Neural progenitor cell (in vitro differentiated cells): Measurements from ENCODE around the gene USP48. TPM values are rescaled to one million over a fixed set of nuclear protein-coding genes. Genes with fewer than 3 reads are reported as not detected.

Experiments
- DNase-seq: peaks from one replicate; pipeline ENCODE4 v3.0.0-alpha.2; 2016; ENCODE audit warnings: low spot score
- H2AFZ ChIP-seq: fragments of 200-600 bp; sonication (generic); replicated peaks from 2 replicates; pipeline ENCODE4 v1.6.1; 2016; ENCODE audit warnings: antibody characterized with exemption
- H3F3A ChIP-seq: fragments of 200-600 bp; sonication (generic); 2 replicates; pipeline ENCODE4 v1.6.1; 2016; ENCODE audit warnings: antibody characterized with exemption, low read depth
- H3K27ac ChIP-seq: fragments of 200-600 bp; sonication (generic); 2 replicates; pipeline ENCODE4 v1.5.1; 2016; ENCODE audit warnings: mild to moderate bottlenecking
- H3K27me3 ChIP-seq: fragments of 200-600 bp; sonication (generic); 2 replicates; pipeline ENCODE4 v1.6.1; 2016; ENCODE audit warnings: mild to moderate bottlenecking, moderate library complexity
- H3K36me3 ChIP-seq: fragments of 200-600 bp; sonication (generic); 2 replicates; pipeline ENCODE4 v1.5.1; 2016
- H3K4me1 ChIP-seq: fragments of 200-600 bp; sonication (generic); 2 replicates; pipeline ENCODE4 v1.6.1; 2016; ENCODE audit warnings: mixed run types
- H3K4me2 ChIP-seq: fragments of 200-600 bp; sonication (generic); 2 replicates; pipeline ENCODE4 v1.6.1; 2016
- H3K4me3 ChIP-seq: fragments of 200-600 bp; sonication (generic); 2 replicates; pipeline ENCODE4 v1.5.1; 2016
- H3K79me2 ChIP-seq: fragments of 200-600 bp; sonication (generic); 2 replicates; pipeline ENCODE4 v1.6.1; 2016; ENCODE audit warnings: low read depth
- H3K9ac ChIP-seq: fragments of 200-600 bp; sonication (generic); 2 replicates; pipeline ENCODE4 v1.6.1; 2016
- H3K9me3 ChIP-seq: fragments of 200-600 bp; sonication (generic); 2 replicates; pipeline ENCODE4 v1.5.1; 2016; ENCODE audit warnings: low read depth
- H4K20me1 ChIP-seq: fragments of 200-600 bp; sonication (generic); 2 replicates; pipeline ENCODE4 v1.6.1; 2016; ENCODE audit warnings: low read depth
- H3K27ac Mint-ChIP-seq: 3 replicates; pipeline ENCODE4 v1.8.0; 2021; ENCODE audit warnings: mixed read lengths
- H3K27me3 Mint-ChIP-seq: 2 replicates; pipeline ENCODE4 v1.8.0; 2022; ENCODE audit warnings: low read depth, mild to moderate bottlenecking, inconsistent platforms, moderate library complexity, mixed read lengths; ENCODE audit not compliant: insufficient read depth
- H3K36me3 Mint-ChIP-seq: 3 replicates; pipeline ENCODE4 v1.8.0; 2021; ENCODE audit warnings: mixed read lengths
- H3K4me1 Mint-ChIP-seq: 3 replicates; pipeline ENCODE4 v1.8.0; 2021; ENCODE audit warnings: mixed read lengths
- H3K4me3 Mint-ChIP-seq: 3 replicates; pipeline ENCODE4 v1.8.0; 2021; ENCODE audit warnings: mild to moderate bottlenecking, moderate library complexity, mixed read lengths
- H3K9me3 Mint-ChIP-seq: 3 replicates; pipeline ENCODE4 v1.8.0; 2020; ENCODE audit warnings: mixed read lengths
- CTCF ChIP-seq: fragments of 200-600 bp; sonication (generic); IDR thresholded peaks from 2 replicates; pipeline ENCODE4 v1.5.1; 2017; ENCODE audit warnings: antibody characterized with exemption, mild to moderate bottlenecking
- EZH2 ChIP-seq: fragments of 200-600 bp; sonication (generic); IDR thresholded peaks from 2 replicates; pipeline ENCODE4 v1.6.1; 2017; ENCODE audit warnings: antibody characterized with exemption, mild to moderate bottlenecking, moderate library complexity
- EZH2phosphoT487 ChIP-seq: fragments of 200-600 bp; sonication (generic); IDR thresholded peaks from 2 replicates; pipeline ENCODE4 v1.6.1; 2017; ENCODE audit warnings: antibody characterized with exemption
- total RNA-seq: library from RNA; depleted of rRNA; stranded (reverse); fragments of >200 nt; gene quantifications from 2 replicates; pipeline ENCODE4 v1.2.3, GENCODE V29; 2015; ENCODE audit warnings: low replicate concordance

Gene USP48
- total RNA-seq, 1 donor from 2014 or later, result 50.3 TPM

DNA sequence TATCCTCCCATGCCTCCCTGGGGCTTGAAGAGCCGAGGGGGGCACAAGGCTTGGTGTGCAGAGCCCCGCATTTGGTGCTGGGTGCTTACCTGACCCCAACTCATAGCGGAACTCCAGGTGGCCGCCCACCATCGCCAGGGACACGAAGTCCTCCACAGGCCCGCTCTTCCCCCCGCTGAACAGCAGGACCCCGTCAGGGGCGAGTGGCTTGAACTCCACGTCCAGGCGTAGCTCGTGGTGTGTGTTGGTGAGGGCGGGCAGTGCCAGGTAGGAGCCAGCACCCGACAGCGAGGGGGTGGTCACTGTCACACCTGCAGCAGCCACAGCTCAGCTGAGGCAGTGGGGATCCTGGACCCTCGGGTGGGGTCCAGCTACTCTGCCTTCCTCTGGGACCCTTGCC lies 46.3 kb upstream of the USP48 start:
- Mint-ChIP-seq H3K4me3 (no peak overlapping the region), H3K4me1 (no peaks in the 10 kb centered on the region), H3K36me3 (peaks cover 16% of the 10 kb centered on the region), H3K9me3 (peaks cover 3% of the 10 kb centered on the region), H3K27ac (no peak overlapping the region), H3K27me3 (peaks cover 10% of the 10 kb centered on the region)
- no peaks in the 10 kb centered on the region for H3K27me3 ChIP-seq
- no peaks in the 10 kb centered on the region for H4K20me1 ChIP-seq
- H3K4me1 ChIP-seq, result no peaks in the 10 kb centered on the region
- H3K9ac ChIP-seq, result no peak overlapping the region
- no peak for TF ChIP-seq EZH2phosphoT487
- no peak for TF ChIP-seq CTCF
- TF ChIP-seq EZH2, result no peak
- H3K27ac ChIP-seq, result no peak overlapping the region
- peaks cover 6% of the 10 kb centered on the region for H3K36me3 ChIP-seq
- no peaks in the 10 kb centered on the region for H3F3A ChIP-seq
- no peaks in the 10 kb centered on the region for H3K79me2 ChIP-seq
- no peak overlapping the region for H3K4me3 ChIP-seq
- no peaks in the 10 kb centered on the region for H3K9me3 ChIP-seq
- no peak for DNase-seq
- no peak overlapping the region for H3K4me2 ChIP-seq
- H2AFZ ChIP-seq, result no peak overlapping the region

GRCh38 chr1:21828506-21829210 lies 45.7 kb upstream of the USP48 start:
- Mint-ChIP-seq H3K36me3 (peaks cover 9% of the 10 kb centered on the region), H3K4me1 (no peaks in the 10 kb centered on the region), H3K9me3 (no peaks in the 10 kb centered on the region), H3K27ac (no peak overlapping the region), H3K4me3 (no peak overlapping the region), H3K27me3 (peaks cover 9% of the 10 kb centered on the region)
- no peaks in the 10 kb centered on the region for H3K4me1 ChIP-seq
- no peaks in the 10 kb centered on the region for H3F3A ChIP-seq
- H3K9me3 ChIP-seq, result no peaks in the 10 kb centered on the region
- DNase-seq, result no peak
- H3K79me2 ChIP-seq, result no peaks in the 10 kb centered on the region
- H3K9ac ChIP-seq, result no peak overlapping the region
- no peak overlapping the region for H3K4me3 ChIP-seq
- H3K27me3 ChIP-seq, result no peaks in the 10 kb centered on the region
- TF ChIP-seq CTCF (no peak), EZH2 (no peak), EZH2phosphoT487 (no peak)
- H2AFZ ChIP-seq, result no peak overlapping the region
- no peaks in the 10 kb centered on the region for H4K20me1 ChIP-seq
- no peak overlapping the region for H3K27ac ChIP-seq
- no peak overlapping the region for H3K4me2 ChIP-seq
- H3K36me3 ChIP-seq, result peaks cover under 1% of the 10 kb centered on the region

- H3K79me2 ChIP-seq, result no peaks in the 10 kb centered on the region
- H3K4me3 Mint-ChIP-seq, result no peak overlapping the region
- no peaks in the 10 kb centered on the region for H3K27me3 ChIP-seq
- DNase-seq, result no peak
- H3K27ac ChIP-seq, result no peak overlapping the region
- H4K20me1 ChIP-seq, result no peaks in the 10 kb centered on the region
- no peak overlapping the region for H3K4me3 ChIP-seq
- H3K27ac Mint-ChIP-seq, result no peak overlapping the region
- no peak overlapping the region for H3K9ac ChIP-seq
- no peaks in the 10 kb centered on the region for H3K9me3 Mint-ChIP-seq
- H3K36me3 Mint-ChIP-seq, result peaks cover 8% of the 10 kb centered on the region
- no peaks in the 10 kb centered on the region for H3K36me3 ChIP-seq
- H3K4me2 ChIP-seq, result no peak overlapping the region
- H3K4me1 Mint-ChIP-seq, result no peaks in the 10 kb centered on the region
- peaks cover 8% of the 10 kb centered on the region for H3K27me3 Mint-ChIP-seq
- no peaks in the 10 kb centered on the region for H3K4me1 ChIP-seq
- no peaks in the 10 kb centered on the region for H3K9me3 ChIP-seq
- TF ChIP-seq EZH2, result no peak
- TF ChIP-seq EZH2phosphoT487, result no peak
- no peak for TF ChIP-seq CTCF
- no peaks in the 10 kb centered on the region for H3F3A ChIP-seq
- no peak overlapping the region for H2AFZ ChIP-seq
Measured at GRCh38 chr1:21828075-21828474, 45.1 kb upstream of the USP48 start.
